A549 (cell line): ENCODE data around the gene ESPN.

Source experiments
- CEBPB ChIP-seq, 2 experiments: fragments of >200 bp in 1 of 2; sonication (Bioruptor Twin) in 1 of 2; formaldehyde crosslinking in 1 of 2; IDR thresholded peaks; 2 replicates each; pipeline ENCODE4 v1.6.1; 2012 to 2016
- CHD2 ChIP-seq: fragments of 150-350 bp; IDR thresholded peaks from 2 replicates; pipeline ENCODE4 v1.6.1; 2014; ENCODE audit warnings: low read length; ENCODE audit not compliant: partially characterized antibody
- CHD4 ChIP-seq: fragments of 200-600 bp; sonication (generic); IDR thresholded peaks from 2 replicates; pipeline ENCODE4 v1.6.1; 2016; ENCODE audit warnings: antibody characterized with exemption, mild to moderate bottlenecking, borderline replicate concordance
- CTCF ChIP-seq: fragments of >200 bp; sonication (Bioruptor Twin); formaldehyde crosslinking; IDR thresholded peaks from 3 replicates; pipeline ENCODE4 v1.5.1; 2016
- EHF ChIP-seq: fragments of 250-450 bp; sonication (Bioruptor Pico); IDR thresholded peaks from 2 replicates; pipeline ENCODE4 v1.5.0; 2020; ENCODE audit warnings: mild to moderate bottlenecking
- EP300 ChIP-seq, 2 experiments: fragments of >200 bp; sonication (Bioruptor Twin); formaldehyde crosslinking; IDR thresholded peaks; 2 replicates in 1 of 2; 3 replicates in 1 of 2; pipeline ENCODE4 v1.6.1; 2016 to 2017
- HOXA7 ChIP-seq: fragments of 250-450 bp; sonication (Bioruptor Pico); IDR thresholded peaks from 2 replicates; pipeline ENCODE4 v1.5.0; 2020; ENCODE audit warnings: mild to moderate bottlenecking, moderate library complexity
- MYC ChIP-seq: IDR thresholded peaks from 2 replicates; pipeline ENCODE4 v1.6.1; 2012; ENCODE audit warnings: mild to moderate bottlenecking, inconsistent platforms, low read length, improper control_type of control experiment, borderline replicate concordance
- RAD21 ChIP-seq, 2 experiments: fragments of >200 bp in 1 of 2; sonication (Bioruptor Twin) in 1 of 2; formaldehyde crosslinking in 1 of 2; IDR thresholded peaks in 1 of 2; conservative IDR thresholded peaks in 1 of 2; 2 replicates in 1 of 2; 3 replicates in 1 of 2; pipeline ENCODE4 v1.6.1; 2012 to 2018; ENCODE audit warnings: inconsistent platforms in 1 of 2
- RFX5 ChIP-seq: fragments of 450-650 bp; IDR thresholded peaks from 2 replicates; pipeline ENCODE4 v1.7.1; 2014; ENCODE audit warnings: antibody characterized with exemption, mild to moderate bottlenecking, moderate library complexity
- SREBF2 ChIP-seq: fragments of 450-650 bp; IDR thresholded peaks from 2 replicates; pipeline ENCODE4 v1.6.1; 2014; ENCODE audit warnings: mild to moderate bottlenecking, moderate library complexity
- USF2 ChIP-seq: fragments of 450-650 bp; IDR thresholded peaks from 2 replicates; pipeline ENCODE4 v1.6.1; 2014; ENCODE audit warnings: antibody characterized with exemption
- ZNF302 ChIP-seq: fragments of 250-450 bp; sonication (Bioruptor Pico); IDR thresholded peaks from 2 replicates; pipeline ENCODE4 v1.9.0; 2021; ENCODE audit warnings: inconsistent platforms, mild to moderate bottlenecking, moderate library complexity

- TF ChIP-seq SREBF2 (no peak), EHF (CRISPR knock-in tag) (no peak), USF2 (no peak), CEBPB (IDR thresholded peaks at IDR 0.05) (no peak), MYC (no peak), RAD21 (conservative IDR thresholded peaks at IDR 0.05 in 1 of 2, IDR thresholded peaks at IDR 0.05 in 1 of 2) (no peak), CTCF (no peak), CHD2 (no peak), ZNF302 (CRISPR knock-in tag) (no peak), EP300 (IDR thresholded peaks at IDR 0.05) (no peak), HOXA7 (CRISPR knock-in tag) (no peak), RFX5 (no peak), CHD4 (no peak)
Measured at GRCh38 chr1:6384962-6385361, 39.6 kb upstream of the ESPN start.
